ENCODE measurements around the gene OCIAD1. TPM values are rescaled to one million over a fixed set of nuclear protein-coding genes. Genes with fewer than 3 reads are reported as not detected.
A peak's percentile ranks its signal among the peaks of the same experiment; 100 is the strongest.

Gene OCIAD1
- total and polyA plus RNA-seq, 2 of the 13 experiments (the other 11 are each of a cell fraction or from before 2014, with no cell fraction given): 67.3 to 74.9 TPM

GRCh38 chr4:48830706-48831531 lies at the start of gene OCIAD1 (continued):
- TF ChIP-seq PRDM10 (CRISPR knock-in tag; IDR thresholded peaks at IDR 0.05; ENCODE audit: low read depth): no peak
- no peak for TF ChIP-seq KDM4B (CRISPR knock-in tag; IDR thresholded peaks at IDR 0.05)
- TF ChIP-seq ZNF574 (CRISPR knock-in tag; IDR thresholded peaks at IDR 0.05): peak; percentile 54; the same call in 1 of the 2 replicates
- peak; percentile 68; the same call in 1 of the 2 replicates for TF ChIP-seq ZFP91 (CRISPR knock-in tag; IDR thresholded peaks at IDR 0.05; ENCODE audit: borderline replicate concordance)
- TF ChIP-seq ATF4 (CRISPR knock-in tag; IDR thresholded peaks at IDR 0.05): peak in 1 of 2 experiments; percentile 50; a peak in 1 of 4 replicates
- TF ChIP-seq ZNF484 (CRISPR knock-in tag; IDR thresholded peaks at IDR 0.05; ENCODE audit: borderline replicate concordance, low read depth): no peak
- no peak for TF ChIP-seq IRF2 (CRISPR knock-in tag; IDR thresholded peaks at IDR 0.05)
- no peak for TF ChIP-seq ZNF772 (CRISPR knock-in tag; IDR thresholded peaks at IDR 0.05)
- TF ChIP-seq PLRG1 (conservative IDR thresholded peaks at IDR 0.05): no peak
- TF ChIP-seq ZNF367 (CRISPR knock-in tag; IDR thresholded peaks at IDR 0.05; ENCODE audit: borderline replicate concordance): no peak
- TF ChIP-seq RNF2 (conservative IDR thresholded peaks at IDR 0.05; ENCODE audit: low read depth): no peak
- TF ChIP-seq ZNF256 (CRISPR knock-in tag; conservative IDR thresholded peaks at IDR 0.05): no peak
- no peak for TF ChIP-seq ZKSCAN8 (CRISPR knock-in tag; IDR thresholded peaks at IDR 0.05; ENCODE audit: borderline replicate concordance)
- no peak for TF ChIP-seq HOXA7 (CRISPR knock-in tag; IDR thresholded peaks at IDR 0.05)
- no peak for TF ChIP-seq ZNF17 (CRISPR knock-in tag; IDR thresholded peaks at IDR 0.05)
- TF ChIP-seq NR2F6 (IDR thresholded peaks at IDR 0.05): no peak
- no peak for TF ChIP-seq NR2F6 (CRISPR knock-in tag; IDR thresholded peaks at IDR 0.05)
- no peak for TF ChIP-seq SNRNP70 (IDR thresholded peaks at IDR 0.05; ENCODE audit: low read depth, low read length)
- TF ChIP-seq ETV6 (CRISPR knock-in tag; conservative IDR thresholded peaks at IDR 0.05): no peak
- TF ChIP-seq GABPA (IDR thresholded peaks at IDR 0.05; ENCODE audit: low read depth, low read length): peak; percentile 80
- peak; percentile 93 for TF ChIP-seq GABPA (CRISPR knock-in tag; IDR thresholded peaks at IDR 0.05; ENCODE audit: low read depth)
